ENCODE results near the gene DDI1.

The DDI1 gene

DNA sequence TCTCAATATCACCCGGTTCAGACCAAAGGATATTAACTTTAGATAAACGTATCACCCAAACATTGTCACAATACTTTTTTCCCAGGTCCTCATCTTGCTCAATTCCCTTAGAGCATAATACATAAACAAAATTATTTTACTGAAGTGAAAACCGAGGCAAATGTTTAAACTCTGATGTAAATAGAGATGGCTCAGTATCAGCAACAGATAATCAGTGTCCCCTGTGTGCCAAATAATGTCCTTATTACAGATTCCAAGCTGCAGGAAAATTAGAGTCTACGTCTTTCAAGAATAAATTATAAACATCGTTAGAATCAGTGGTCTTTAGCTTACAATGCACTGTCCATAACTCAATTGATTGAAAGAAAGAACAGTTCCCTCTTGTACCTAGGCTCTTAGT, 50.2 kb downstream of the DDI1 start:
- no peak for DNase-seq

Data from CD4-positive, alpha-beta T cell treated with Interleukin-6 for 4 hours (primary cell).